HL-60 (cell line): ENCODE data around the gene SGMS1.

Experiments
- POLR2AphosphoS5 ChIP-seq: IDR thresholded peaks from 2 replicates; pipeline ENCODE4 v1.6.1; 2012; ENCODE audit warnings: low read depth
- TF ChIP-seq, protein P1 (sequence below): IDR thresholded peaks from one replicate; pipeline ENCODE4 v1.5.1; 2011; ENCODE audit warnings: low read length, control low read depth, inconsistent platforms; ENCODE audit not compliant: insufficient read depth
- TF ChIP-seq, protein P2 (sequence below): IDR thresholded peaks from 2 replicates; pipeline ENCODE4 v1.6.1; 2012; ENCODE audit warnings: low read depth; ENCODE audit not compliant: insufficient replicate concordance

DNA sequence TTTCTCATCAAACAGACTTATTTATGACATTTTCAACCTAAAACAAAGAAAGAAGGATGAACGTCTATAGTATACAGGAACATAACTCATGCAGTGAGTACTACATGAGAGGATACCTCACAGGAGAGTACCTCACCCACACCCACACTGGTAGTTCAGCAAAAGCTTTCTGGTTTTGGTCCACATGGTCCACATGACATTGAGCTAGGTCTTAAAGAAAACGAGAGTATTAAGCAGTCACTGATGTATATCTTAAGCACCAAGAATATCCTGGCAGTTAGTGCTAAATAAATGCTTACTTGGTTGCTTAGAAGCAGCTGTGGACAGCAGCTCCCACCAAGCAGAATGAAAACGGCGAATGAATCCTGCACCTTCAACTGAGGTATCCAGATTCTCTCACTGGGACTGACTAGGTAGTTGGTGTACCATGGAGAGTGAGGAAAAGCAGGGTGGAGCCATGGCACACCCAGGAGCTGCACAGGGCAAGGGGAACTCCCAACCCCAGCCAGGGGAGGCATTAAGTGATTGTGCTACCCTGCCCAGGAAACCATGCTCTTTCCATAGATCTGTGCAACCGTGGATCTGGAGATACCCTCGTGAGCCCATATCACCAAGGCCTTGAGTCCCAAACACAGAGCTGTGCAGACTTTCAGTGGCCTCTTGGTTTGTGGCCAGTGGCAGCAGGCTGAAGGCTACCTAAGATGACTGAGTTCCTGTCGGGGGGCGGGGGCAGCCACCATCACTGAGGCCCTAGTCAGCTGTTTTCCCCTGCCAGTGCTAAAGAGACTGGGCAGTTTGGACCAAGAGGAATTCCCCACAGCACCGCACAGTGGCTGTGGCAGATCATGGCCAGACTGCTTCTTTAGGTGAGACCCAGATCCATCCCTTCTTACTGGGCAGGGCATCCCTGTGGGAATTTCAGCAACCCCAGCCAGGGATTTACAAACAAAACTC, 143.4 kb downstream of the SGMS1 start:
- TF ChIP-seq, protein P1, sequence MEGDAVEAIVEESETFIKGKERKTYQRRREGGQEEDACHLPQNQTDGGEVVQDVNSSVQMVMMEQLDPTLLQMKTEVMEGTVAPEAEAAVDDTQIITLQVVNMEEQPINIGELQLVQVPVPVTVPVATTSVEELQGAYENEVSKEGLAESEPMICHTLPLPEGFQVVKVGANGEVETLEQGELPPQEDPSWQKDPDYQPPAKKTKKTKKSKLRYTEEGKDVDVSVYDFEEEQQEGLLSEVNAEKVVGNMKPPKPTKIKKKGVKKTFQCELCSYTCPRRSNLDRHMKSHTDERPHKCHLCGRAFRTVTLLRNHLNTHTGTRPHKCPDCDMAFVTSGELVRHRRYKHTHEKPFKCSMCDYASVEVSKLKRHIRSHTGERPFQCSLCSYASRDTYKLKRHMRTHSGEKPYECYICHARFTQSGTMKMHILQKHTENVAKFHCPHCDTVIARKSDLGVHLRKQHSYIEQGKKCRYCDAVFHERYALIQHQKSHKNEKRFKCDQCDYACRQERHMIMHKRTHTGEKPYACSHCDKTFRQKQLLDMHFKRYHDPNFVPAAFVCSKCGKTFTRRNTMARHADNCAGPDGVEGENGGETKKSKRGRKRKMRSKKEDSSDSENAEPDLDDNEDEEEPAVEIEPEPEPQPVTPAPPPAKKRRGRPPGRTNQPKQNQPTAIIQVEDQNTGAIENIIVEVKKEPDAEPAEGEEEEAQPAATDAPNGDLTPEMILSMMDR = no peak
- TF ChIP-seq POLR2AphosphoS5 = no peak
- TF ChIP-seq, protein P2, sequence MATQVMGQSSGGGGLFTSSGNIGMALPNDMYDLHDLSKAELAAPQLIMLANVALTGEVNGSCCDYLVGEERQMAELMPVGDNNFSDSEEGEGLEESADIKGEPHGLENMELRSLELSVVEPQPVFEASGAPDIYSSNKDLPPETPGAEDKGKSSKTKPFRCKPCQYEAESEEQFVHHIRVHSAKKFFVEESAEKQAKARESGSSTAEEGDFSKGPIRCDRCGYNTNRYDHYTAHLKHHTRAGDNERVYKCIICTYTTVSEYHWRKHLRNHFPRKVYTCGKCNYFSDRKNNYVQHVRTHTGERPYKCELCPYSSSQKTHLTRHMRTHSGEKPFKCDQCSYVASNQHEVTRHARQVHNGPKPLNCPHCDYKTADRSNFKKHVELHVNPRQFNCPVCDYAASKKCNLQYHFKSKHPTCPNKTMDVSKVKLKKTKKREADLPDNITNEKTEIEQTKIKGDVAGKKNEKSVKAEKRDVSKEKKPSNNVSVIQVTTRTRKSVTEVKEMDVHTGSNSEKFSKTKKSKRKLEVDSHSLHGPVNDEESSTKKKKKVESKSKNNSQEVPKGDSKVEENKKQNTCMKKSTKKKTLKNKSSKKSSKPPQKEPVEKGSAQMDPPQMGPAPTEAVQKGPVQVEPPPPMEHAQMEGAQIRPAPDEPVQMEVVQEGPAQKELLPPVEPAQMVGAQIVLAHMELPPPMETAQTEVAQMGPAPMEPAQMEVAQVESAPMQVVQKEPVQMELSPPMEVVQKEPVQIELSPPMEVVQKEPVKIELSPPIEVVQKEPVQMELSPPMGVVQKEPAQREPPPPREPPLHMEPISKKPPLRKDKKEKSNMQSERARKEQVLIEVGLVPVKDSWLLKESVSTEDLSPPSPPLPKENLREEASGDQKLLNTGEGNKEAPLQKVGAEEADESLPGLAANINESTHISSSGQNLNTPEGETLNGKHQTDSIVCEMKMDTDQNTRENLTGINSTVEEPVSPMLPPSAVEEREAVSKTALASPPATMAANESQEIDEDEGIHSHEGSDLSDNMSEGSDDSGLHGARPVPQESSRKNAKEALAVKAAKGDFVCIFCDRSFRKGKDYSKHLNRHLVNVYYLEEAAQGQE = no peak
